GM18907 (cell line): ENCODE measurements around the gene CEND1.
A peak's percentile ranks its signal among the peaks of the same experiment; 100 is the strongest.

Experiments
- ATAC-seq: cut with Tn5 transposase; IDR thresholded peaks from one replicate; pipeline ENCODE4 v1.9.1; 2021; ENCODE audit warnings: mild to moderate bottlenecking, moderate library complexity; ENCODE audit not compliant: unreplicated experiment

The CEND1 gene

GRCh38 chr11:779955-780532 lies 9.8 kb downstream of the CEND1 start:
- ATAC-seq: no peak

DNA sequence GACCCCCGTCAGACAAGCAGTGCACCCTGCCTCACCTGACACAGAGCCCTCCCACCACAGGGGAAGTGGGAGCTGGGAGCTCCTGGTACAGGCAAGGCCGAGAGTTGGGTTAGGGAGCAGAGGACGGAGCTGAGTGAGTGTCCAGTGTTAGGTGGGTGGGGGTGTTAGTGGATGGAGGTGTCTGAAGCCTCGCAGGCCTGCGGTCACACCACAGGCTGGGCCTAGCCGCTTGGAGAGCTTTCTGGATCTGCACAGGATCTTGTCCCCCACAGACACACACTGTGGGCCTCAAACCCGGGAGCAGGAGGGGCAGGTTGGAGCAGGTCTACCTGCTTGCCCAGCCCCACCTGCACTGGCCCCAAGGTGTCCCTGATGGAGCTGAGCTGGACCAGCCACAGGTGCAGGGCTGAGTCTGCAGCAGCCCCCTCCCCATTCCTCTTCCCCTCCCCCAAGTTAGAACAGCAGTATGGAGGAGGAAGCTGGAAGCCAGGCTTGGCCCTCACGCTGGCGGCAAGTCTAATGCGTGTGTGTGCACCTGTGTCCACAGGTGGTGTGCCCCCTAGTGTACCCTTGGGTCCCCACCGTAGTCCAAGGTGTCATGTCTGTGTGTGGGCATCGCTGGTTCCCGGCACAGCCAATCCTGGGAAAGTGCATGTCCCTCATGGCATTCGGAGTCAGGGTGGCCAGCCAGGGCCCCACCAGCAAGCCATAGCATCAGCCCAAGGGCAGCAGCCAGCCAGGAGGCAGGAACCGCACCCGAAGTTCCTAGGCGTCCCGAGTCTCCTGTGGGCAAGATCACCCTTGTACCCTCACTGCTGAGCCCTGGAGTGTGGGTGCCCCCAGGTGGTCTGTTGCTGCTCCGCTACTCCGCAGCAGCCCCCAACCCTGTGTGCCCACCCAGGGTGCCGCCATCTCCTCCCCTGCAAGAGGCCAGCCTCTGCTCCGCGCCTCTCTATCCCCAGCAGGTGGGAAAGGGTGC lies 10.6 kb downstream of the CEND1 start:
- ATAC-seq: no peak

DNA sequence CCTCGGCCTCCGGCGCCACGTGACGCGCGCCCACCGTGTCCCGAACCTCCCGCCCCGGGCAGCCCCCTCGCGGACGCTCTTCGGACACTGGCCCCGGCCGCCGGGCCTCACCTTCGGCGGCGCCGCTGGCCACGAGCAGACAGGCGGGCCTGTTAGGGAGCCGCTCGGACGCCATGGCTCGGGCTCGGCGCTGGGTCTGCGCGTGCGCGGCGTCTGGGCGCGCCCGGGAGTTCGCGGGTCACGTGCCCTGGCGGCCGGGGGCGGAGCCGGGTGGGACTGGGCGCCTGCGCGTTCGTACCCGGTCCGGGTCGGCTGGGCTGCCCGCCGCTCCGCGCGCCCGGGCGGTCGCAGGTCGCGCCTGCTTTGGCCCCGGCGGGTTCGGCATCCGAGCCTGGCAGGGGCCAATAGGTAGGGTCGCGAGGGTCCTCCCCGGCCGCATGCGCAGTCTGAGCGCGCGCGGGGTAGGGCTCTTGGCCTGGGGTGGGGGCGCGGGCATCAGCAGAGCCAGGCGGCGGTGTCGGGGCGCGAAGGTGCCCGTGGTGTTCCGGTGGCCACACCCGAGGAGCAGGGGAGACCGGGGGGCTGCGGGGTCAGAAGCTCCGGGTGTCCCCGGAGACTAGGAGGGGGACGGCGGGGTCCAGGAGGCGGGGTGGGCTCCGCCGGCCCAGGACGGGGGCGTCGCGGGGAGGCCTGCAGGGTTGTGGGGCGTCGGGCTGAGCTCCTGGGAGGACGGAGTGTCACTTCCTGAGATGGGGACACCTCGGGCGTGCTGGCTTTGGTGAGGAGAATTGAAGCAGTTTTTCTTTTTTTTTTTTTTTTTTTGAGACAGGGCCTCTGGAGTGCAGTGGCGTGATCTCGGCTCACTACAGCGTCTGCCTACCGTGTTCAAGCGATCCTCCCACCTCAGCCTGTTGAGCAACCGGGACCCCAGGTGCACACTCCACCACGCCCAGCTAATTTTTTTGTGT lies 12.3 kb downstream of the CEND1 start, which contains the start of gene GATD1:
Gene GATD1 (minus strand): TSS at position 200 of the 968 bp plus-strand sequence. CDS start 25 bp downstream, at position 175.
- peak; percentile 68 for ATAC-seq

DNA sequence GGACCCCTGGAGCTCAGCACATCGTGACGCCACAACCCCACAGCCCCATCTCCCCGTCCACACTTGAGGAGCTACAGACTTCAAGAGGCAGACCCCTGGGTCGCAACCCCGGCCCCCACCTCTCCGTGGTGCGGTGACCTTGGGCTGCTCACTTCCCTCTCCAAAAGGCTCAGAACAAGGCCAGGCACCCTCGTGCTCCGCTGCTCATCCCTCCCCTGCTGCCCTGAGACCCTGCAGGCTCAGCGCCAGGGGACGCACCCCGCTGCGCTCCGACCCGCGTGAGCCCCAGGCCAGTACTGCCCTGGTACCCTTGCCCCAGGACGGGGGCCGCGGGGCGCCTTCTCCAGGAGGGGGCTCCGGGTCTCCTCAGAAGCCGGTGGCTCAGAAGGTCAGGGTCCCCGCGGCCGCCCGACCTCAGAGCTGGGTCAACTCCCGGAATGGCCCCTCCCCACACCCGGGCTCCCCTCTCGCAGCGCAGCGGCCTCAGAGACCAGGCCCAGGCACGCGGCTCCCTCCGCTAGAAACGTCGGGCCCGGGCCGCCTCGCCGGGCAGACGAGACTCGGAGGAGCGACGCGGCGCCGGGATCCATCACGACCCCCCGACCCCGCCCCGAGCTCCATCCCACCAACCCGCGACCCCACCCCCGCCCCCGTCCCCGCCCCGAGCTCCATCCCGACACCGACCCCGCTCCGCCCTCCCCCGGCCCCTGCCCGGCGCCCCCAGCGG lies 13.2 kb downstream of the CEND1 start:
- peak; percentile 29 for ATAC-seq

GRCh38 chr11:776263-776560 lies 13.7 kb downstream of the CEND1 start:
- ATAC-seq: no peak

GRCh38 chr11:774873-775592 lies 14.9 kb downstream of the CEND1 start:
- no peak for ATAC-seq

- ATAC-seq: no peak
Measured at GRCh38 chr11:773830-774229, 16.1 kb downstream of the CEND1 start.

DNA sequence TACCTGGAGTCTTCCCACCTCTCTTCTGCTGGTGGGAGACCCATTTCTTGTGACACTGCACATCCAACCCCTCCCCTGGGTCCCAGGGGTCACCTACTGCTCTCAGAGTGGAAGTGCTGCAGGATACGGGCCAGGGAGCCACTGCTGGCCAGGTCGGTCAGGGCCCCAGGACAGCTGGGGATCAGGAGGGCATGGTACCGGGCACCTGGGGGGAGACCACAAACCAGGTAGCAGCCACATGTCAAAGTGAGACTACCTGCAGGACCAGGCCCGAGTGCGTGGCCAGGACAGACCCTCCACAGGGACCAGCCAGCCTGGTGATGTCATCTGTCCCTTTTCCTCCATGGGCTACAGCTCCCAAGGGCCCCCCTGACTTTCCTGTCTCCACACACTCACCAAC lies 16.5 kb downstream of the CEND1 start:
- no peak for ATAC-seq

DNA sequence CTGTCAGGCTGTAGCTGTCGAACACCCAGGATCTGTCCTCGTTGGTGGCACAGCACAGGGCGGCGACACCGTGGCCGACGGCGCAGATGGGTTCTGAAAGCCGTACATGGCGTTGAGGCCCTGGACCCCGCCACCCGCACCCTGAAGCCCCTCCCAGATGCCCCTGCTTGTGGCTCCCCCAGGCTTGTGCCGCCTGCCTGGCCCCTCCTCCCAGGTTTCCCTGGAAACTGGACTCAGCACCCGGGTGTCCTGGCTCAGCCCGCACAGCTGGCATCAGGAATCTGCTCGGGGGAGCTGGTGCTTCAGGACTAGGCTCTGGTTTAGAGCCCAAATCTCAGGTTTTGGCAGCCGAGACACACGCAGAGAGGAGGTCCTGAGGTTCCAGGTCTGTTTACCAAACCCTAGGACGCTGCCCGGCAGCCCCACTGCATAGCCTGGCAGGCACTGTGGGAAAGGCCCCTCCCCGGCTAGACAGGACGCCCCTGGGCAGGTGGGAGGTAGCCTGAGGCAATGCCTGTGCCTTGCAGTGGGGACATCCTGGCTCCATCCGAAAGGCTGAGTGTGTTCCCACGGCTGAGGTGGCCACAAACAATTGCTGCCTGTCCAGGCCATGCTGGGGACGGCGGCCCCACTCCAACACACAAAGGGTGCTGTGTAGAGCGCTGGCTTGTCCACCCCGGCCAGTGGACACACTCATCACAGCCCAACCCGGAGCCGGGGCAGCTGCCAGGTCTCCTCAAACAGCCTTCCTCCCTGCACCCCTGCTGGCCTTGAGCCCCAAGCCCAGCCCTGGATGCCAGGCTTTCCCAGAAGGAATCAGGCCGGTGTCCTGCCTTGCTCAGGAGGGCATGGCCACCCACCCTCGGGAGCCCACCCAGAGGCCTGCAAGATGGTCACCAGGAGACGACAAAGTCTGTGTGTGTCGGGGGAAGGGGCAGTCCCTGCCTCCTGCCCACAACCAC lies 17.2 kb downstream of the CEND1 start:
- no peak for ATAC-seq

DNA sequence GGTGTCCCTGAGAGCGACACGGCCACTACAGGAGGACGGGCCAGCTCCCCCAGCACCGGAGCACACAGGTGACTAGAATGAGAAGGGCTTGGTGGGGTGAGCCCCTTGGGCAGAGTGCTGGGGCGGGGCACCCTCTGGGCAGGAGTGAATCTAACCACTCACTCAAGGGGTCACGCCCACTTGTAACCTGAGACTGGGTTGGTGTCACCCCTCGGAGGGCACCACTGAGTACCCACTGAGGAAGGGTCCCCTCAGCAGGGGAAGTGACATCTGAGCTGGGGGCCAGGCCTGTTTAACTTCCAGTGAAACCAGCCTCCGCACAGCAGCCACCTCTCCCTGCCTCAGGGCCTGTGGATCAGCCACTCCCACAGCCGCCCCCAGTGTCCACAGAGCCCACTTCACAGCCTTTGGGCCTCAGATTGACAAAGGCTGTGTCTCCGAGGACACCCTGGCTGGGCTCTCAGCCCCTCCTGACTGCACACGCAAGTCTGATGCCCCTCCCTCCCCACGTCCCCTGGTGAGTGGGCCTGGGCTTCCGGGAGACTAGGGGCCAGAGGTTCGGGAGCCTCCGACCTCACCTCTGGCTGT lies 18.2 kb downstream of the CEND1 start:
- ATAC-seq: no peak

- no peak for ATAC-seq
Measured at GRCh38 chr11:770642-771616, 19.0 kb downstream of the CEND1 start.

DNA sequence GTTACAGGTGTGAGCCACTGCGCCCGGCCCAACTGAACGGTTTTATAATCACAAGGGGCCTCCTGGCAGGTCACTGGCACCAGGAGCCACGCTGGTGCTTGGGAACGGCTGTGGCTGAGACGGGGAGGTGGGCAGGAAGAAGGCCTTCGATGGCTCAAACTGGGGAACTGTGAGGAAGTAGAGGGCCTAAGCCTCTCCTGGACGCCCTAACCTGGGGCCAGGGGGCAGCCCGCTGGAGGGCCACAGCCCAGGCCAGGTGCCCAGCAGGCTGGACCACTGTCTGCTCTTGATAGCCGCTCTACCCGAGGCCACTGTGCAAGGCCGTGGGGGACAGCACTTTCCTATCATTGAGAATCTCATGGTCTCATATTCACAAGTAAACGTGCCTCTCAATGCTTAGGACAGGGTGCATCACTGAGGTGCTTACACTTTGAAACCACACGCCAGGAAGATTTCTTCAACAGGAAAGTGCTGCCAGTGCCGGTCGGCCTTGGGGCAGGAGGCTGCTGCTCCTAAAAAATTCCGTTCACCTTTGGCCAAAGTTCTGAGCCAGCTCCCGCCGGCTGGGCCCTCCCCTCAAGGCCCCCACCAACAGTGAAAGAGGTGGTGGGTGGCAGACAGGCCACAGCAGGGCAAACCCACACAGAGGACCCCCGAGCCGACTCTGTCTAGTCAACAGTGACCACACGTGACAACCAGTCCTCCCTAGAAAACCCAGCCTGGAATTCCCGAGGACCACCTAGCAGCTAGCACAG lies 19.8 kb downstream of the CEND1 start:
- no peak for ATAC-seq

DNA sequence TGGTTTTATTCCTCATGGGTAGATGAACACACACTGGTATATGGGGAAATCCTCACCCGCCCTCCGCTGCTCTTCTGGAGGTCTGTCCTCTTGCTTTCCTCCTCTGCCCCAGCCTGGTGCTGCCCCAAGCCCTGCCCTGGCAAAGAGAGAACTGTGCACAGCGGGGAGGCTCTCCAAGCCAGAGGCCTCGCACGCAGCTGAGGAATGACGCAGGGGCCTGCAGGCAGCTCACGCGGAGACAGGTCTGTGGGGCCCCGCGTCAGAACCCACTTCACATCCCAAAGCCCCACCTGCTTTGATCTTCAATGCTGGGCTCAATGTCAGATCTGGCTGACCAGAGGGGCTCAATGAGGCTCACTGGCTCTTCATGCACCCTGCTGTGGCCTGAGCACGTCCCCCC lies 22.7 kb downstream of the CEND1 start:
- ATAC-seq: no peak

- ATAC-seq: no peak
Measured at GRCh38 chr11:766936-767210, 23.0 kb downstream of the CEND1 start.

GRCh38 chr11:766106-766935 lies 23.6 kb downstream of the CEND1 start:
- no peak for ATAC-seq

- ATAC-seq: no peak
Measured at GRCh38 chr11:765802-766091, 24.1 kb downstream of the CEND1 start.
